Nephron progenitor cell (in vitro differentiated cells): ENCODE measurements around the gene ASAP3.
A peak's percentile ranks its signal among the peaks of the same experiment; 100 is the strongest.

Experiments used
- DNase-seq: peaks from one replicate; pipeline ENCODE4 v3.0.0; 2021
- H3K27ac Mint-ChIP-seq: 2 replicates; pipeline ENCODE4 v1.8.0; 2021; ENCODE audit warnings: mild to moderate bottlenecking, moderate library complexity, mixed read lengths
- H3K27me3 Mint-ChIP-seq: 2 replicates; pipeline ENCODE4 v1.8.0; 2021; ENCODE audit warnings: mild to moderate bottlenecking, low read depth, mixed read lengths; ENCODE audit not compliant: poor library complexity
- H3K36me3 Mint-ChIP-seq: 2 replicates; pipeline ENCODE4 v1.8.0; 2021; ENCODE audit warnings: low read depth, mixed read lengths
- H3K4me1 Mint-ChIP-seq: 2 replicates; pipeline ENCODE4 v1.8.0; 2021; ENCODE audit warnings: mixed read lengths
- H3K4me3 Mint-ChIP-seq: 2 replicates; pipeline ENCODE4 v1.8.0; 2021; ENCODE audit warnings: mild to moderate bottlenecking, moderate library complexity, mixed read lengths
- H3K9me3 Mint-ChIP-seq: 2 replicates; pipeline ENCODE4 v1.8.0; 2021; ENCODE audit warnings: mild to moderate bottlenecking, moderate library complexity, mixed read lengths
- CTCF ChIP-seq: fragments of 200-600 bp; sonication (generic); IDR thresholded peaks from 2 replicates; pipeline ENCODE4 v1.5.0; 2021; ENCODE audit warnings: antibody characterized with exemption

Gene ASAP3

GRCh38 chr1:23481026-23481597, 2.9 kb downstream of the ASAP3 start:
- no peaks in the 10 kb centered on the region for H3K36me3 Mint-ChIP-seq
- TF ChIP-seq CTCF = no peak
- peak overlapping the region; percentile 32 for H3K4me3 Mint-ChIP-seq
- no peak overlapping the region for H3K27ac Mint-ChIP-seq
- H3K9me3 Mint-ChIP-seq = no peaks in the 10 kb centered on the region
- peaks cover 13% of the 10 kb centered on the region for H3K27me3 Mint-ChIP-seq
- DNase-seq = no peak
- H3K4me1 Mint-ChIP-seq = peaks cover 65% of the 10 kb centered on the region

GRCh38 chr1:23480187-23481025, 3.6 kb downstream of the ASAP3 start:
- Mint-ChIP-seq H3K9me3 (no peaks in the 10 kb centered on the region), H3K36me3 (no peaks in the 10 kb centered on the region), H3K4me3 (peak overlapping the region; percentile 10), H3K4me1 (peaks cover 61% of the 10 kb centered on the region), H3K27me3 (peaks cover 10% of the 10 kb centered on the region), H3K27ac (no peak overlapping the region)
- no peak for DNase-seq
- TF ChIP-seq CTCF = no peak

DNA sequence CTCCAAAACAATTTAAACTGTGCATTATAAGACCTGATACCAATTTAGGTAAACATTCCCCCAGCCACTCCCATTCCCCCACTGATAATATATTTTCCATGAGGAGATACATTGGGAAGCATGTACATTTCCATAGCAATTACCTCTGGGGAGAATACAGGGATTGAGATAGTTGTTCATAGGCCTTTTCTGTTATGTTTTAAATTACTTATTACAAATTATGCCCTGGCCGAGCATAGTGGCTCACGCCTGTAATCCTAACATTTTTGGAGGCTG, 4.4 kb downstream of the ASAP3 start:
- TF ChIP-seq CTCF = no peak
- Mint-ChIP-seq H3K9me3 (no peaks in the 10 kb centered on the region), H3K27me3 (peaks cover 4% of the 10 kb centered on the region), H3K27ac (peak overlapping the region; percentile 97), H3K4me1 (peaks cover 54% of the 10 kb centered on the region), H3K4me3 (no peak overlapping the region), H3K36me3 (no peaks in the 10 kb centered on the region)
- no peak for DNase-seq

DNA sequence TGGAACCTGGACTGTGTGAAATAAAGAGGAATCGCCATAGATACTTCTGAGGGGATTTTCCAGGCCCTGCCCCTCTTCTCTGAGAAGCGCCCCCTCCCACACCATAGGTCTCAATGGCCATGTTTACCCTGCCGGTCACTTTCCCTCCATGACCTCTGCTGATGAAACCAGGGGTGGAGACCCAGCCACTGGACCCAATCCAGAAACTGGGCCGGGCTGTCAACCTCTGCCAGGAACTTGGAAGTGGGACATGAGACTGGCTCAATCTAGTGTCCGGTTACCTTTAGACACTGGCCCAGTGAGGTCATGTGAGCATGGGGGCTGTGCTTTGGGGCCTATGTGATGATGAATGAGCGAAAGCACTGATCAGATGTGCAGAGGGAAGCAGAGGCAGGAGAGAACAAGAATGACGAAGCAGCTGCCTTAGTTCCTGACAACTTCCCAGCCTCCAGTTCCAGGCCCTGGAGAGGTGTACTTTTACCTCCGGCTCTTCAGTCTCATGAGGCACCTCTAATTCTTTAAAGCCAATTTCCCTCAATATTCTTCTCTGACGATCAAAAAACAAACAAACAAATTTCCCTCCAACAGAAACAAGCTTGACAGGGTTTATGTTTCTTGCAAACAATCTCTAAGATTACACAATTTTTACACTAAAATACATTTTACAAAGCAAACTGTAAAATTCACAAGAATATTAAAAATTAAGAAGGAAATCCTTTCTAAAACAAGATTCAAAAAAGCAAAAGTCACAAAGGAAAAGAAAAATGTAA, 4.9 kb downstream of the ASAP3 start:
- H3K27ac Mint-ChIP-seq = peak overlapping the region; percentile 97
- H3K27me3 Mint-ChIP-seq = peaks cover 4% of the 10 kb centered on the region
- TF ChIP-seq CTCF = no peak
- no peaks in the 10 kb centered on the region for H3K9me3 Mint-ChIP-seq
- peak; percentile 57 for DNase-seq
- peak overlapping the region; percentile 35 for H3K4me3 Mint-ChIP-seq
- peaks cover 57% of the 10 kb centered on the region for H3K4me1 Mint-ChIP-seq
- no peaks in the 10 kb centered on the region for H3K36me3 Mint-ChIP-seq

DNA sequence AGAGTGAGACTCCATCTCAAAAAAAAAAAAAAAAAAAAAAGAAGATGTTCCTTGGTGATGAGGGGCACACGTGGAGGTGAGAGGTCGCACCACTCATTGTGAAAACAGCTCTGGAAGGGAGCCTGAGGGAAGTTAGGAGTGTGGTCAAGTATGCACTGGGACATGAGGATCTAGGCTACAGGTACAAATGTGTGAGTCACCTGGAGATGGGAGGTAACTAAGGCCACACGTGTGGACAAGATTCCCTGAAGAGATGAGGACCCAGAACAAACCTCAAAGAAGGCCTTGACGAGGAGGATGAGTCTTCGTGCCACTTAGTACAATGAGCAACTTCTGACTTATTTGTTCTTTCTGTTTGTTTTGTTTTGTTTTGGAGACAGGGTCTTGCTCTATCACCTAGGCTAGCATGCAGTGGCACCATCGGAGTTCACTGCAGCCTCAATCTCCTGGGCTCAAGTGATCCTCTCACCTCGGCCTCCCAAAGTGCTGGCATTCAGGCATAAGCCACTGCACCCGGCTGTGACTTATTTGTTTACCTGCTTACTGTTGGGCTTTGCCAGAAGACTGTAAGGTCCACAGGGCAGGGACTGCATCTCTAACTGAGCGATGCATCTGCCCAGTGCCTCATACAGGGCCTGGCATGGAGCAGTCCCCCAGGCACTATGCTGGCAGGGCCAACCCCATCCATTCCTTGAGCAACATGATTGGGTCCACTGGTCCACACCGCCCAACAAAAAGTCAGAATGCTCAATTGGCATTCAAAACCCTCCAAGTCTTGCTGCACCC, 6.4 kb downstream of the ASAP3 start:
- no peak for TF ChIP-seq CTCF
- Mint-ChIP-seq H3K4me1 (peaks cover 53% of the 10 kb centered on the region), H3K27me3 (peaks cover 4% of the 10 kb centered on the region), H3K27ac (no peak overlapping the region), H3K9me3 (no peaks in the 10 kb centered on the region), H3K36me3 (no peaks in the 10 kb centered on the region), H3K4me3 (no peak overlapping the region)
- DNase-seq = no peak
